Neural crest cell (in vitro differentiated cells): Measurements from ENCODE around the gene GLCE. TPM values are rescaled to one million over a fixed set of nuclear protein-coding genes. Genes with fewer than 3 reads are reported as not detected.

Experiments used
- DNase-seq: peaks from one replicate; pipeline ENCODE4 v3.0.0; 2021; ENCODE audit warnings: low read depth, mixed read lengths, low spot score
- H3K27ac Mint-ChIP-seq: one replicate; pipeline ENCODE4 v1.8.0; 2021; ENCODE audit warnings: mild to moderate bottlenecking, mixed read lengths; ENCODE audit not compliant: unreplicated experiment
- H3K27me3 Mint-ChIP-seq: 2 replicates; pipeline ENCODE4 v1.8.0; 2021; ENCODE audit warnings: low read depth, mild to moderate bottlenecking, mixed read lengths
- H3K36me3 Mint-ChIP-seq: 2 replicates; pipeline ENCODE4 v1.8.0; 2021; ENCODE audit warnings: low read depth, mild to moderate bottlenecking, mixed read lengths
- H3K4me1 Mint-ChIP-seq: 2 replicates; pipeline ENCODE4 v1.8.0; 2021; ENCODE audit warnings: mixed read lengths
- H3K4me3 Mint-ChIP-seq: one replicate; pipeline ENCODE4 v1.8.0; 2021; ENCODE audit warnings: mild to moderate bottlenecking, mixed read lengths
- H3K9me3 Mint-ChIP-seq: 2 replicates; pipeline ENCODE4 v1.8.0; 2021; ENCODE audit warnings: mixed read lengths
- total RNA-seq: library from RNA; stranded (reverse); gene quantifications from 2 replicates; pipeline ENCODE4 v1.2.1, GENCODE V29; 2021
- TF ChIP-seq, protein P1 (sequence below): fragments of 200-600 bp; sonication (generic); conservative IDR thresholded peaks from 2 replicates; pipeline ENCODE4 v1.5.0; 2021; ENCODE audit warnings: antibody characterized with exemption, mild to moderate bottlenecking

The GLCE gene
- total RNA-seq, 1 donor from 2014 or later: 17.8 TPM

DNA sequence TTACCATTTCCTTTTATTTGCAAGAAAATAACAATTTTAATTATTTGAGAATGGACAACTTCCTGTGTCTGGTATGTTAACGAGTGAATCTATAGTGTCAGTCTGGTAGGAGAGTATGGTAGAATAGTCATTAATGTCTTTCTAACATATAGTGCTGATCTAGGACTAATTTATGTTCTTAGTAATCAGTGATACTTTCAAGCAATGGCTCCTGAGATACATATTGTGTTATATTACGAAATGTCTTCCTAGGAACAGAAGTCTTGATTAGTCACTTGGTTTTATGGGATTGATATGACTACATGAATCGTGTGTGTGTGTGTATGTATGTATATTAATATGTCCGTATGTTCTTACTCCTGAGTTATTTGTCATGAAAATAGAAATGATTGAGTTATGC is 71.7 kb downstream of the GLCE start:
- no peaks in the 10 kb centered on the region for H3K4me1 Mint-ChIP-seq
- H3K9me3 Mint-ChIP-seq: peaks cover 2% of the 10 kb centered on the region
- no peaks in the 10 kb centered on the region for H3K27me3 Mint-ChIP-seq
- H3K36me3 Mint-ChIP-seq: peaks cover 10% of the 10 kb centered on the region
- H3K27ac Mint-ChIP-seq: no peak overlapping the region
- TF ChIP-seq, protein P1, sequence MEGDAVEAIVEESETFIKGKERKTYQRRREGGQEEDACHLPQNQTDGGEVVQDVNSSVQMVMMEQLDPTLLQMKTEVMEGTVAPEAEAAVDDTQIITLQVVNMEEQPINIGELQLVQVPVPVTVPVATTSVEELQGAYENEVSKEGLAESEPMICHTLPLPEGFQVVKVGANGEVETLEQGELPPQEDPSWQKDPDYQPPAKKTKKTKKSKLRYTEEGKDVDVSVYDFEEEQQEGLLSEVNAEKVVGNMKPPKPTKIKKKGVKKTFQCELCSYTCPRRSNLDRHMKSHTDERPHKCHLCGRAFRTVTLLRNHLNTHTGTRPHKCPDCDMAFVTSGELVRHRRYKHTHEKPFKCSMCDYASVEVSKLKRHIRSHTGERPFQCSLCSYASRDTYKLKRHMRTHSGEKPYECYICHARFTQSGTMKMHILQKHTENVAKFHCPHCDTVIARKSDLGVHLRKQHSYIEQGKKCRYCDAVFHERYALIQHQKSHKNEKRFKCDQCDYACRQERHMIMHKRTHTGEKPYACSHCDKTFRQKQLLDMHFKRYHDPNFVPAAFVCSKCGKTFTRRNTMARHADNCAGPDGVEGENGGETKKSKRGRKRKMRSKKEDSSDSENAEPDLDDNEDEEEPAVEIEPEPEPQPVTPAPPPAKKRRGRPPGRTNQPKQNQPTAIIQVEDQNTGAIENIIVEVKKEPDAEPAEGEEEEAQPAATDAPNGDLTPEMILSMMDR: no peak
- DNase-seq: no peak
- H3K4me3 Mint-ChIP-seq: no peak overlapping the region

- H3K4me1 Mint-ChIP-seq: no peaks in the 10 kb centered on the region
- TF ChIP-seq, protein P1: no peak
- no peak overlapping the region for H3K4me3 Mint-ChIP-seq
- H3K9me3 Mint-ChIP-seq: peaks cover 2% of the 10 kb centered on the region
- DNase-seq: no peak
- no peaks in the 10 kb centered on the region for H3K27me3 Mint-ChIP-seq
- no peak overlapping the region for H3K27ac Mint-ChIP-seq
- peaks cover 10% of the 10 kb centered on the region for H3K36me3 Mint-ChIP-seq
Observed at GRCh38 chr15:69232765-69233164, 72.3 kb downstream of the GLCE start.

GRCh38 chr15:69234676-69235075 is 74.2 kb downstream of the GLCE start:
- no peak for DNase-seq
- H3K9me3 Mint-ChIP-seq: peaks cover 6% of the 10 kb centered on the region
- H3K4me1 Mint-ChIP-seq: no peaks in the 10 kb centered on the region
- H3K36me3 Mint-ChIP-seq: peaks cover 8% of the 10 kb centered on the region
- H3K4me3 Mint-ChIP-seq: no peak overlapping the region
- TF ChIP-seq, protein P1: no peak
- H3K27ac Mint-ChIP-seq: no peak overlapping the region
- no peaks in the 10 kb centered on the region for H3K27me3 Mint-ChIP-seq

DNA sequence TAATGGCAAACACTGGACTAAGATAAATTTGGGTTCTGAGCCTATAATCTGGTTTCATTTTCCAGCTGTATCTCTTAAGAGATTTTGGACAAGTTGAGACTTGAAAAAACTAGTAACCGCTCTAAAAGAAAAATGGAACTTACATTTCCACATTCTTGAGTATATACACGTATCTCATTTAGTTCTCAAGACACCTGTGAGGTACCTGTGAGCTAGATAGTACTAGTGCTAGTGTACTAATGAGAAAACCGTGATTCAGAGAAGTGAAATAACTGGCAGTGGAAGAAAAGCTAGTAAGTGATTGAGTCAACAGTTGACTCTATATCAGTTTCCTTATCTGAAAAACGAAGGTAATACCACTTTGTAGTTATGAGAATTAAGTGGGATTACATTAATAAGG is 76.1 kb downstream of the GLCE start:
- no peak overlapping the region for H3K27ac Mint-ChIP-seq
- peaks cover 6% of the 10 kb centered on the region for H3K9me3 Mint-ChIP-seq
- H3K4me3 Mint-ChIP-seq: no peak overlapping the region
- H3K36me3 Mint-ChIP-seq: peaks cover 8% of the 10 kb centered on the region
- H3K4me1 Mint-ChIP-seq: no peaks in the 10 kb centered on the region
- TF ChIP-seq, protein P1: no peak
- DNase-seq: no peak
- H3K27me3 Mint-ChIP-seq: no peaks in the 10 kb centered on the region

GRCh38 chr15:69237718-69238117 is 77.3 kb downstream of the GLCE start:
- no peak for DNase-seq
- Mint-ChIP-seq H3K27ac (no peak overlapping the region), H3K4me1 (no peaks in the 10 kb centered on the region), H3K9me3 (peaks cover 6% of the 10 kb centered on the region), H3K36me3 (peaks cover 6% of the 10 kb centered on the region), H3K4me3 (no peak overlapping the region), H3K27me3 (no peaks in the 10 kb centered on the region)
- TF ChIP-seq, protein P1: no peak

GRCh38 chr15:69244798-69245197 is 84.4 kb downstream of the GLCE start:
- H3K27ac Mint-ChIP-seq: no peak overlapping the region
- no peak overlapping the region for H3K4me3 Mint-ChIP-seq
- H3K4me1 Mint-ChIP-seq: no peaks in the 10 kb centered on the region
- no peaks in the 10 kb centered on the region for H3K9me3 Mint-ChIP-seq
- TF ChIP-seq, protein P1: no peak
- peaks cover 2% of the 10 kb centered on the region for H3K36me3 Mint-ChIP-seq
- no peaks in the 10 kb centered on the region for H3K27me3 Mint-ChIP-seq
- no peak for DNase-seq
